SK-N-SH (cell line): ENCODE results near the gene ARHGEF17.

ENCODE experiments used
- EP300 ChIP-seq, 2 experiments: IDR thresholded peaks; 2 replicates each; pipeline versions ENCODE4 v1.4.0 to v1.6.1; 2012; ENCODE audit warnings: borderline replicate concordance in 1 of 2, low read depth in 1 of 2, low read length in 1 of 2
- FOXJ3 ChIP-seq: sonication (generic); formaldehyde crosslinking; IDR thresholded peaks from 2 replicates; pipeline ENCODE4 v1.5.1; 2020; ENCODE audit warnings: mild to moderate bottlenecking, missing genetic modification reagents
- MXI1 ChIP-seq: IDR thresholded peaks from 2 replicates; pipeline ENCODE4 v1.6.1; 2012; ENCODE audit warnings: mild to moderate bottlenecking, low read depth, low read length, improper control_type of control experiment
- TF ChIP-seq, protein P1 (sequence below): IDR thresholded peaks from 2 replicates; pipeline ENCODE4 v1.4.0; 2012; ENCODE audit warnings: low read depth, borderline replicate concordance
- TF ChIP-seq, protein P2 (sequence below): fragments of 200-600 bp; sonication (generic); IDR thresholded peaks from 2 replicates; pipeline ENCODE4 v1.6.1; 2017; ENCODE audit warnings: antibody characterized with exemption, mild to moderate bottlenecking, moderate library complexity

DNA sequence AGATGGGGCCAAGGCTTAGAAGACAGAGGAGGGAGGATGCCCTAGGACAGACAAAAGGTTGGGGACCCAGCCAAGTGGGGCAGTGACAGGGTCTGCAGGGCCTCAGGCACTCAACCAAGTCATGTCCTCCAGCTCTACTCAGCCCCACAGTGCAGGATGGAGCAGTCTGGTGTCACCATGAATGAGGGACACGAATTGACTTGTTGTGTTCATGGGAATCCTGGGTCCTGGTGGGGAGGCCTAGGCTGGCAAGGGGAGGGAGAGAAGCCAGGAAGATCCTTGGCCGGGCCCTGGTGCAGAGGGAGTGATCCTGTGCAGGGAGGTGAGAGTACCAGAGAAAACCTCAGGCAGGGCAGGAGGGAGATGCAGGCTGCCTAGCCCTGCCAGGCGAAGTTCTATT is 24.0 kb upstream of the ARHGEF17 start:
- TF ChIP-seq, protein P1, sequence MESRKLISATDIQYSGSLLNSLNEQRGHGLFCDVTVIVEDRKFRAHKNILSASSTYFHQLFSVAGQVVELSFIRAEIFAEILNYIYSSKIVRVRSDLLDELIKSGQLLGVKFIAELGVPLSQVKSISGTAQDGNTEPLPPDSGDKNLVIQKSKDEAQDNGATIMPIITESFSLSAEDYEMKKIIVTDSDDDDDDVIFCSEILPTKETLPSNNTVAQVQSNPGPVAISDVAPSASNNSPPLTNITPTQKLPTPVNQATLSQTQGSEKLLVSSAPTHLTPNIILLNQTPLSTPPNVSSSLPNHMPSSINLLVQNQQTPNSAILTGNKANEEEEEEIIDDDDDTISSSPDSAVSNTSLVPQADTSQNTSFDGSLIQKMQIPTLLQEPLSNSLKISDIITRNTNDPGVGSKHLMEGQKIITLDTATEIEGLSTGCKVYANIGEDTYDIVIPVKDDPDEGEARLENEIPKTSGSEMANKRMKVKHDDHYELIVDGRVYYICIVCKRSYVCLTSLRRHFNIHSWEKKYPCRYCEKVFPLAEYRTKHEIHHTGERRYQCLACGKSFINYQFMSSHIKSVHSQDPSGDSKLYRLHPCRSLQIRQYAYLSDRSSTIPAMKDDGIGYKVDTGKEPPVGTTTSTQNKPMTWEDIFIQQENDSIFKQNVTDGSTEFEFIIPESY: no peak
- TF ChIP-seq MXI1 (no peak), EP300 (IDR thresholded peaks at IDR 0.05; ENCODE audit: borderline replicate concordance in 1 of 2, low read depth in 1 of 2, low read length in 1 of 2) (no peak), FOXJ3 (CRISPR knock-in tag) (no peak)
- TF ChIP-seq, protein P2, sequence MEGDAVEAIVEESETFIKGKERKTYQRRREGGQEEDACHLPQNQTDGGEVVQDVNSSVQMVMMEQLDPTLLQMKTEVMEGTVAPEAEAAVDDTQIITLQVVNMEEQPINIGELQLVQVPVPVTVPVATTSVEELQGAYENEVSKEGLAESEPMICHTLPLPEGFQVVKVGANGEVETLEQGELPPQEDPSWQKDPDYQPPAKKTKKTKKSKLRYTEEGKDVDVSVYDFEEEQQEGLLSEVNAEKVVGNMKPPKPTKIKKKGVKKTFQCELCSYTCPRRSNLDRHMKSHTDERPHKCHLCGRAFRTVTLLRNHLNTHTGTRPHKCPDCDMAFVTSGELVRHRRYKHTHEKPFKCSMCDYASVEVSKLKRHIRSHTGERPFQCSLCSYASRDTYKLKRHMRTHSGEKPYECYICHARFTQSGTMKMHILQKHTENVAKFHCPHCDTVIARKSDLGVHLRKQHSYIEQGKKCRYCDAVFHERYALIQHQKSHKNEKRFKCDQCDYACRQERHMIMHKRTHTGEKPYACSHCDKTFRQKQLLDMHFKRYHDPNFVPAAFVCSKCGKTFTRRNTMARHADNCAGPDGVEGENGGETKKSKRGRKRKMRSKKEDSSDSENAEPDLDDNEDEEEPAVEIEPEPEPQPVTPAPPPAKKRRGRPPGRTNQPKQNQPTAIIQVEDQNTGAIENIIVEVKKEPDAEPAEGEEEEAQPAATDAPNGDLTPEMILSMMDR: no peak
